Jurkat, Clone E6-1 (cell line): ENCODE measurements around the gene SLC39A12. TPM values are rescaled to one million over a fixed set of nuclear protein-coding genes. Genes with fewer than 3 reads are reported as not detected.
"Not testable (repeated sequence)": the region's sequence is repeated elsewhere in the genome, so short reads cannot be mapped to it uniquely, and the experiment has no call there.

Experiments used
- DNase-seq: peaks from one replicate; pipeline ENCODE4 v3.0.0-alpha.2; 2011; ENCODE audit warnings: low read depth, low spot score
- H3K4me3 ChIP-seq: 2 replicates; pipeline ENCODE4 v1.5.1; 2011; ENCODE audit warnings: mild to moderate bottlenecking, low read length, control low read depth, moderate library complexity
- polyA plus RNA-seq: library from polyadenylated mRNA; unstranded; fragments of >200 nt; gene quantifications from one replicate; pipeline ENCODE4 v1.2.1, GENCODE V29; 2012; ENCODE audit warnings: missing spikeins; ENCODE audit not compliant: insufficient read length, insufficient read depth

SLC39A12 gene
- not detected for polyA plus RNA-seq

- no peak for DNase-seq
These were observed at the start of gene SLC39A12 for GRCh38 chr10:17951868-17952371. TSS of gene SLC39A12 (plus strand) at chr10:17951918. CDS start at chr10:17953277, 1,359 bp downstream.

GRCh38 chr10:17904564-17904963, 47.2 kb upstream of the SLC39A12 start:
- DNase-seq, result no peak

More at GRCh38 chr10:17951868-17952371, at the start of gene SLC39A12:
- no peak within 1 kb of the TSS for H3K4me3 ChIP-seq

GRCh38 chr10:17905491-17905890, 46.2 kb upstream of the SLC39A12 start:
- no peak for DNase-seq
- H3K4me3 ChIP-seq, result no peak overlapping the region

More at GRCh38 chr10:17904564-17904963, 47.2 kb upstream of the SLC39A12 start:
- no peak overlapping the region for H3K4me3 ChIP-seq

DNA sequence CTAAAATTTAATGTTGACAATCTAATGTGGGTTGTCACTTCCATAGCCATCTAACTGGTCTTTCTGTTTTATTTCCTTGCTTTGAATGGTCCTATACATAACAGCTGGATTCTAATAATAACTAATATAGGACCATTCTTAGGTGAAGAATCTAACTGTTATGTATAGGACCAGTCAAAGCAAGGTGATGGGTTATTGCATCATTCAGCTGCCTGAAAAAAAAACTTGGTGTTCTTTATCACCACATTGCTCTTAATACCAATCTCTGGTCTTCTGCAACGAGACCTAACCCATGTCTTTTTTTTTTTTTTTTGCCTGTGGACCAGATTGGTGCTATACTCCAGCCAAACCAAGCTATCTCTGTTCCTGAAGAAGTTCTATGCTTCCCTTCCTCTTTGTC, 45.7 kb upstream of the SLC39A12 start:
- DNase-seq, result no peak
- no peak overlapping the region for H3K4me3 ChIP-seq

GRCh38 chr10:17907641-17908040, 44.1 kb upstream of the SLC39A12 start:
- DNase-seq, result no peak
- no peak overlapping the region for H3K4me3 ChIP-seq

DNA sequence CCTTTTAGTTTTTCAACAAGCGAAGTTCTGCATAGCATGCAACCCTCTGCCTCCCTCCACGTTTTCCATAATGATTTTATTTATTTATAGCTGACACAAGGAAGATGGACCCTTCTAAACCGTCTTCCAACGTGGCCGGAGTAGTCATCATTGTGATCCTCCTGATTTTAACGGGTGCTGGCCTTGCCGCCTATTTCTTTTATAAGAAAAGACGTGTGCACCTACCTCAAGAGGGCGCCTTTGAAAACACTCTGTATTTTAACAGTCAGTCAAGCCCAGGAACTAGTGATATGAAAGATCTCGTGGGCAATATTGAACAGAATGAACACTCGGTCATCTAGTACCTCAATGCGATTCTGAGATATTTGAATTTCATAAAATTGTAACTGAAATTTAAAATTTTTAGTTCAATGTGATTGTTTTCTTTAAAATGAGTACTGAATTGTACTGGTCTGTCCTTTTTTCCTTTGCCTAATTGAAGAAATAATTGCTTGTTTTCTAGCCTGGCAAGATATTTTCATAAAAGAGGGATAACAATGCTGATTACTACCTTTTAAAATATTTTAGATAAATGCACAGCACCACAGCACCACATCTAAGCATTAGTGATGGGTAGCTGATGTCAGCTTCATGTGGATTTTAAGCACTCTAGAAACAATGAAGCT, 41.5 kb upstream of the SLC39A12 start:
- H3K4me3 ChIP-seq, result no peak overlapping the region
- DNase-seq, result peak; percentile 46

GRCh38 chr10:17912754-17913153, 39.0 kb upstream of the SLC39A12 start:
- no peak overlapping the region for H3K4me3 ChIP-seq
- no peak for DNase-seq

GRCh38 chr10:17913604-17914003, 38.1 kb upstream of the SLC39A12 start:
- H3K4me3 ChIP-seq, result no peak overlapping the region
- no peak for DNase-seq

DNA sequence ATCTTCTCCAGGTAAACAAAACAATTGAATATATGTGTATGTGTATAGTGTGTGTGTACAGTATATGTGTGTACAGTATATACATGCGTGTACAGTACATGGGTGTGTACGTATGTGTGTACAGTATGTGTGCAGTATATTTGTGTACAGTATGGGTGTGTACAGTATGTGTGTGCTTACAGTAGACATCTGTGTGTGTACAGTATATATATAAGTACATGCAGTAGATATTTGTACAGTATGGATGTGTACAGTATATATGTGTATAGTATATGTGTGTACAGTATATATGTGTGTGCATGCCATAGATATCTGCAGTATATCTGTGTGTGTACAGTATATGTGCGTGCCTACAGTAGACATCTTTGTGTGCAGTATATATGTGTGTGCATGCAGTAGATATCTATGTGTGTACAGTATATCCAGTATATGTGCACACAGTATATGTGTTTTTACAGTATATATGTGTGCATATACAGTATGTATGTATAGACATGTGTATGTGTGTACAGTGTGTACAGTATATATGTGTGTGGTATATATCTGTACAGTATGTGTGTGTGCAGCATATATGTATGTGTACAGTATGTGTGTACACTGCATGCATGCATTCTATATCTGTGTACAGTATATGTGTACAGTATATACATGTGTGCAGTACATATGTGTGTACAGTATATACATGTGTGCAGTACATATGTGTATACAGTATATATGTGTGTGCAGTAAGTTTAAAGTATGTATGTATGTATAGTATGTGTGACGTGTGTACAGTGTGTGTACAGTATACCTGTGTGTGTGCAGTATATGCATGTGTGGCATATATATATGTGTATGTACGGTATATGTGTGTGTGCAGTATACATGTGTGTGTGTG, 37.3 kb upstream of the SLC39A12 start:
- H3K4me3 ChIP-seq, result no peak overlapping the region
- no peak for DNase-seq

- no peak overlapping the region for H3K4me3 ChIP-seq
- no peak for DNase-seq
These were observed 36.5 kb upstream of the SLC39A12 start for GRCh38 chr10:17915181-17915580.

GRCh38 chr10:17918187-17918903, 33.4 kb upstream of the SLC39A12 start:
- peak; percentile 22 for DNase-seq
- no peak overlapping the region for H3K4me3 ChIP-seq

DNA sequence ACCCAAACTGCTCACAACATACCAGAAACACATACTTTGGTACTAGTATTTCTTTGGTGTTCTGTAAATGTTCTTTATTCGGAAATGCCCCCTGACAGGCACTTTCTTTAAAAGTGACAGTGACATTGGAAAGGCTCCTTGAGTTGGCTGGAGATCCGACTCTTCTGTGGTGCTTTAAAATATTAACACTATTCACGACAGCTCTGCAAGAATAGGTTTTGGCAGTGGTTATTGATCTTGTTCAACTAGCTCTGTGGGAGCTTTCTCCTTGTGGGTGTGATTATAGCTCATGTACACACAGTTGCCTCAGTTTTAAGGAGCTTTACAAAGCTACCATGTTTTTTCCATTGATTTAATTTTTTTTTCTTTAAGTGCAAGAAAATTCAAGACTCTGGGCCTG, 30.3 kb upstream of the SLC39A12 start:
- no peak for DNase-seq
- H3K4me3 ChIP-seq, result no peak overlapping the region

DNA sequence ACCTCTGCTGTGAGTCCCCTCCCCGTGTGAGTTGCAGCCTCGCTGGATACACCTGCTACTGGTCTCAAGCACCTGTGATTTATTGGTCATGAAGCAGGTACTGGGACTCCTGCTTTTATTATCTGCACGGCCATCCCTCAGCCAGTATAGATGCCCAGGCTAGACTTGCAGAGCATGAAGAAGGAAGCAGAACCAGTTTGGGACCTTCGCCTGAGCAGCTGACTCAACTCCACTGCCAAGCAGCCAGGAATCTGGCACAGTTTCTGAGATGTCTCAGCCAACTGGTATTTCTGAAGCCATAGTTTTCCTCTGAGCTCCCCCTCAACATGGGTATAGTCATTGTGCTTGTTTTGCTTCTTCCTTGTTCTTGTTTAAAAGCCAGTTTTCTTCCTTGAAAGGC, 28.0 kb upstream of the SLC39A12 start:
- DNase-seq, result no peak
- no peak overlapping the region for H3K4me3 ChIP-seq

- H3K4me3 ChIP-seq, result no peak overlapping the region
- DNase-seq, result no peak
These were observed 8.5 kb upstream of the SLC39A12 start for GRCh38 chr10:17943033-17943745.

DNA sequence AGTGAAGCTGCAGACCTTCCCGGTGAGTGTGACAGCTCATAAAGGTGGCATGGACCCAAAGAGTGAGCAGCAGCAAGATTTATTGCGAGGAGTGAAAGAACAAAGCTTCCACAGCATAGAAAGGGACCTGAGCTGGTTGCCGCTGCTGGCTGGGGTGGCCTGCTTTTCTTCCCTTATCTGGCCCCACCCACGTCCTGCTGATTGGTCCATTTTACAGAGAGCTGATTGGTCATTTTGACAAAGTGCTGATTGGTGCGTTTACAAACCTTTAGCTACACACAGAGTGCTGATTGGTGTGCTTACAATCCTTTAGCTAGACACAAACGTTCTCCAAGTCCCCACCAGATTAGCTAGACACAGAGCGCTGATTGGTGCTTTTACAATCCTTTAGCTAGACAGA, 1.4 kb upstream of the SLC39A12 start:
- not testable (repeated sequence) for H3K4me3 ChIP-seq, DNase-seq

- DNase-seq, result no peak
- no peak overlapping the region for H3K4me3 ChIP-seq
These were observed 992 bp upstream of the SLC39A12 start for GRCh38 chr10:17950726-17951125.

- DNase-seq, result not testable (repeated sequence)
These were observed 2.7 kb downstream of the SLC39A12 start for GRCh38 chr10:17954372-17954771.

GRCh38 chr10:17954861-17955260, 3.1 kb downstream of the SLC39A12 start:
- H3K4me3 ChIP-seq, result no peak overlapping the region
- DNase-seq, result no peak

More at GRCh38 chr10:17954372-17954771, 2.7 kb downstream of the SLC39A12 start:
- H3K4me3 ChIP-seq, result not testable (repeated sequence)

DNA sequence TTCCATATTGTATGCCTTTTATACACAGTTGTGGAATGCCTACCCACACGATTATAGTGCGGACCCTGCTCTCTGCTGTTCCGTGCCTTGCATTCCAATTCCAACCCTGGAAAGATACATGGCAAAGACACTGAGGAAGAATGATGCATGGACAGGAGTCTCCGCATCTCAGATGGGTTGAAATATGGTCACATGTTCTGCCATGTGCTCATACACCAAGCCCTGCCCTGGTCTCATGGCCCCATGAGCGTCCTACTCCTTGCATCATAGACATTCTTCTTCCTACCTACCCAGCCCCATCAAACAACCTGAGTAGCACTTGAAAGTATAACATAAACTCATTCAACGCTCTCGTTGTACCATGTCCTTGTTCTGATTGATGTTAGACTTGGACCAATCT, 6.3 kb downstream of the SLC39A12 start:
- DNase-seq, result no peak
- H3K4me3 ChIP-seq, result no peak overlapping the region
